ENCODE results near the gene RHOV.

- TF ChIP-seq POLR2A (IDR thresholded peaks at IDR 0.05): no peak
- TF ChIP-seq, protein P1, sequence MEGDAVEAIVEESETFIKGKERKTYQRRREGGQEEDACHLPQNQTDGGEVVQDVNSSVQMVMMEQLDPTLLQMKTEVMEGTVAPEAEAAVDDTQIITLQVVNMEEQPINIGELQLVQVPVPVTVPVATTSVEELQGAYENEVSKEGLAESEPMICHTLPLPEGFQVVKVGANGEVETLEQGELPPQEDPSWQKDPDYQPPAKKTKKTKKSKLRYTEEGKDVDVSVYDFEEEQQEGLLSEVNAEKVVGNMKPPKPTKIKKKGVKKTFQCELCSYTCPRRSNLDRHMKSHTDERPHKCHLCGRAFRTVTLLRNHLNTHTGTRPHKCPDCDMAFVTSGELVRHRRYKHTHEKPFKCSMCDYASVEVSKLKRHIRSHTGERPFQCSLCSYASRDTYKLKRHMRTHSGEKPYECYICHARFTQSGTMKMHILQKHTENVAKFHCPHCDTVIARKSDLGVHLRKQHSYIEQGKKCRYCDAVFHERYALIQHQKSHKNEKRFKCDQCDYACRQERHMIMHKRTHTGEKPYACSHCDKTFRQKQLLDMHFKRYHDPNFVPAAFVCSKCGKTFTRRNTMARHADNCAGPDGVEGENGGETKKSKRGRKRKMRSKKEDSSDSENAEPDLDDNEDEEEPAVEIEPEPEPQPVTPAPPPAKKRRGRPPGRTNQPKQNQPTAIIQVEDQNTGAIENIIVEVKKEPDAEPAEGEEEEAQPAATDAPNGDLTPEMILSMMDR (IDR thresholded peaks at IDR 0.05): no peak
Measured at GRCh38 chr15:40843261-40843884, 30.7 kb downstream of the RHOV start.
